Esophagus muscularis mucosa (tissue), 4 donors: ENCODE measurements around the gene TRABD2B. TPM values are rescaled to one million over a fixed set of nuclear protein-coding genes. Genes with fewer than 3 reads are reported as not detected.

ENCODE experiments used
- DNase-seq: peaks from one replicate; pipeline ENCODE4 v3.0.0-alpha.2; 2017; ENCODE audit errors: extremely low spot score
- H3K27ac ChIP-seq, 4 donors: fragments of 200-600 bp; sonication (generic); replicated peaks in 1 of 4; 1 replicate in 3 of 4; 2 replicates in 1 of 4; pipeline ENCODE4 v1.5.1; 2016 to 2019; ENCODE audit warnings: mild to moderate bottlenecking in 1 of 4
- H3K27me3 ChIP-seq, 4 donors: fragments of 200-600 bp; sonication (generic); one replicate each; pipeline versions ENCODE4 v1.5.1 to v1.6.0; 2016 to 2019
- H3K36me3 ChIP-seq, 4 donors: fragments of 200-600 bp; sonication (generic); one replicate each; pipeline ENCODE4 v1.5.1; 2016 to 2019
- H3K4me1 ChIP-seq, 4 donors: fragments of 200-600 bp; sonication (generic); one replicate each; pipeline ENCODE4 v1.5.1; 2016 to 2019
- H3K4me3 ChIP-seq, 4 donors: fragments of 200-600 bp; sonication (generic); 1 replicate in 2 of 4; 2 replicates in 2 of 4; pipeline ENCODE4 v1.5.1; 2016 to 2019; ENCODE audit warnings: mild to moderate bottlenecking in 4 of 4, moderate library complexity in 1 of 4
- H3K9me3 ChIP-seq, 4 donors: fragments of 200-600 bp; sonication (generic); 1 replicate in 3 of 4; 2 replicates in 1 of 4; pipeline ENCODE4 v1.5.1; 2016 to 2019
- CTCF ChIP-seq, 3 experiments: fragments of 200-600 bp in 2 of 3; fragments of 450-650 bp in 1 of 3; sonication (generic) in 2 of 3; IDR thresholded peaks; one replicate each; pipeline ENCODE4 v1.5.1; 2017 to 2019; ENCODE audit warnings: antibody characterized with exemption in 3 of 3, mild to moderate bottlenecking in 2 of 3, moderate library complexity in 1 of 3
- EP300 ChIP-seq: sonication (generic); formaldehyde crosslinking; IDR thresholded peaks from one replicate; pipeline ENCODE4 v1.6.1; 2017; ENCODE audit warnings: antibody characterized with exemption
- POLR2A ChIP-seq: fragments of 450-650 bp; IDR thresholded peaks from one replicate; pipeline ENCODE4 v1.6.1; 2017; ENCODE audit warnings: antibody characterized with exemption, moderate library complexity, mild to moderate bottlenecking, low read depth
- POLR2AphosphoS5 ChIP-seq, 2 donors: sonication (generic); formaldehyde crosslinking; IDR thresholded peaks; one replicate each; pipeline ENCODE4 v1.6.1; 2017; ENCODE audit warnings: antibody characterized with exemption in 2 of 2
- WGBS: methylation state at CpG from one replicate; pipeline ENCODE4 v1.1.5; 2018; 5-methylcytosine and 5-hydroxymethylcytosine counted together
- intact Hi-C: fragments of 100-400 bp; cut with DNase I; formaldehyde crosslinking; loops from one replicate; pipeline ENCODE4 v1.15.1; 2023
- total RNA-seq, 4 donors: library from RNA; depleted of rRNA; stranded (reverse); fragments of >200 nt; gene quantifications; one replicate each; pipeline versions ENCODE4 v1.1.0 to v1.2.1, GENCODE V29; 2016

TRABD2B gene
- total RNA-seq, 4 donors from 2014 or later: 4.0 to 7.6 (median 4.1) TPM

GRCh38 chr1:47911424-47911823 lies 85.8 kb downstream of the TRABD2B start:
- no peak overlapping the region for H3K4me3 ChIP-seq
- no peak overlapping the region for H3K27ac ChIP-seq
- 92% methylated on average over 9 of the region's 9 CpGs for WGBS
- TF ChIP-seq POLR2A (no peak), POLR2AphosphoS5 (IDR thresholded peaks at IDR 0.05) (no peak), EP300 (no peak), CTCF (IDR thresholded peaks at IDR 0.05) (no peak)
- intact Hi-C loops: no loop called here
- no peaks in the 10 kb centered on the region for H3K27me3 ChIP-seq
- no peaks in the 10 kb centered on the region for H3K9me3 ChIP-seq
- H3K4me1 ChIP-seq: peaks cover 0 to 14% (median 10%) of the 10 kb centered on the region in 4 donors
- DNase-seq: no peak
- H3K36me3 ChIP-seq: no peaks in the 10 kb centered on the region

GRCh38 chr1:47908258-47908657 lies 88.9 kb downstream of the TRABD2B start:
- Histone ChIP-seq H3K4me1 (peaks cover 0 to 21% (median 19%) of the 10 kb centered on the region in 4 donors), H3K4me3 (no peak overlapping the region), H3K27me3 (no peaks in the 10 kb centered on the region), H3K27ac (no peak overlapping the region), H3K36me3 (no peaks in the 10 kb centered on the region), H3K9me3 (no peaks in the 10 kb centered on the region)
- WGBS: 93% methylated on average over 2 of the region's 2 CpGs
- intact Hi-C loops: no loop called here
- DNase-seq: no peak
- TF ChIP-seq CTCF (IDR thresholded peaks at IDR 0.05) (no peak), EP300 (no peak), POLR2A (no peak), POLR2AphosphoS5 (IDR thresholded peaks at IDR 0.05) (no peak)

- Histone ChIP-seq H3K27ac (peak overlapping the region in 1 of 4 donors; percentile 19), H3K9me3 (no peaks in the 10 kb centered on the region), H3K4me1 (peaks cover 0 to 21% (median 19%) of the 10 kb centered on the region in 4 donors), H3K36me3 (no peaks in the 10 kb centered on the region), H3K27me3 (no peaks in the 10 kb centered on the region), H3K4me3 (no peak overlapping the region)
- intact Hi-C loops: no loop called here
- no peak for DNase-seq
- WGBS: 67% methylated on average over 1 of the region's 1 CpG
- no peak for TF ChIP-seq CTCF (IDR thresholded peaks at IDR 0.05)
- TF ChIP-seq POLR2A: no peak
- TF ChIP-seq POLR2AphosphoS5 (IDR thresholded peaks at IDR 0.05): no peak
- no peak for TF ChIP-seq EP300
These were observed 90.0 kb downstream of the TRABD2B start for GRCh38 chr1:47907177-47907528.

GRCh38 chr1:47906527-47907176 lies 90.5 kb downstream of the TRABD2B start:
- no peaks in the 10 kb centered on the region for H3K27me3 ChIP-seq
- no peaks in the 10 kb centered on the region for H3K36me3 ChIP-seq
- DNase-seq: no peak
- H3K9me3 ChIP-seq: no peaks in the 10 kb centered on the region
- H3K27ac ChIP-seq: peak overlapping the region in 1 of 4 donors; percentile 19
- H3K4me1 ChIP-seq: peaks cover 0 to 21% (median 19%) of the 10 kb centered on the region in 4 donors
- intact Hi-C loops: no loop called here
- TF ChIP-seq CTCF (IDR thresholded peaks at IDR 0.05): no peak
- TF ChIP-seq POLR2A: no peak
- no peak for TF ChIP-seq POLR2AphosphoS5 (IDR thresholded peaks at IDR 0.05)
- TF ChIP-seq EP300: no peak
- no peak overlapping the region for H3K4me3 ChIP-seq
- 68% methylated on average over 13 of the region's 14 CpGs for WGBS

GRCh38 chr1:47906009-47906432 lies 91.2 kb downstream of the TRABD2B start:
- 84% methylated on average over 4 of the region's 4 CpGs for WGBS
- Histone ChIP-seq H3K27ac (no peak overlapping the region), H3K4me1 (peaks cover 0 to 21% (median 19%) of the 10 kb centered on the region in 4 donors), H3K9me3 (no peaks in the 10 kb centered on the region), H3K4me3 (no peak overlapping the region), H3K36me3 (no peaks in the 10 kb centered on the region), H3K27me3 (no peaks in the 10 kb centered on the region)
- TF ChIP-seq POLR2AphosphoS5 (IDR thresholded peaks at IDR 0.05) (no peak), EP300 (no peak), POLR2A (no peak), CTCF (IDR thresholded peaks at IDR 0.05) (no peak)
- DNase-seq: no peak
- intact Hi-C loops: no loop called here
